ENCODE measurements around the gene A3GALT2.

DNA sequence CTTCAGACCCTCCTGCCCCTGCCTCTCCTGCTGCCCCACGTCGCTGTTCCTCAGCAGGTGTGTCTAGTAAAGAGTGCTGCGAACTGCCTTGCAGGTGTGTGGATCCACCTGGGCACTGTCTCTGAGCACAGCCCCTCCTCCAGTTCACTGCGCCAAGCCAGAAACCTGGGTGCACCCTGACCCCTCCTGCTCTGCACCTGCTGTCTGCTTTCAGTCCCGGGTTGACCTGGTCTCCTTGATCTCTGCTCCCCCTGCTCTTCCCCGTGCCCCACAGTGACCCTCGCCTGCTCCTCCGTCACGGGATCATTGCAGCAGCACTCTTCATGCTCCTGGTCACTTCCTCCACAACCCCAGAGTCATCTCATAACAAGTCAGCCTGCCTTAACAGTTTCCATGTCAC lies 6.5 kb downstream of the A3GALT2 start:
- TF ChIP-seq POLR2AphosphoS5 (IDR thresholded peaks at IDR 0.05; ENCODE audit: low read depth, low read length): no peak
- TF ChIP-seq TAF1 (IDR thresholded peaks at IDR 0.05; ENCODE audit: borderline replicate concordance, insufficient read depth, low read length): no peak
- no peak for TF ChIP-seq SIN3A (IDR thresholded peaks at IDR 0.05; ENCODE audit: borderline replicate concordance, insufficient read depth, low read length)
- TF ChIP-seq, protein P1, sequence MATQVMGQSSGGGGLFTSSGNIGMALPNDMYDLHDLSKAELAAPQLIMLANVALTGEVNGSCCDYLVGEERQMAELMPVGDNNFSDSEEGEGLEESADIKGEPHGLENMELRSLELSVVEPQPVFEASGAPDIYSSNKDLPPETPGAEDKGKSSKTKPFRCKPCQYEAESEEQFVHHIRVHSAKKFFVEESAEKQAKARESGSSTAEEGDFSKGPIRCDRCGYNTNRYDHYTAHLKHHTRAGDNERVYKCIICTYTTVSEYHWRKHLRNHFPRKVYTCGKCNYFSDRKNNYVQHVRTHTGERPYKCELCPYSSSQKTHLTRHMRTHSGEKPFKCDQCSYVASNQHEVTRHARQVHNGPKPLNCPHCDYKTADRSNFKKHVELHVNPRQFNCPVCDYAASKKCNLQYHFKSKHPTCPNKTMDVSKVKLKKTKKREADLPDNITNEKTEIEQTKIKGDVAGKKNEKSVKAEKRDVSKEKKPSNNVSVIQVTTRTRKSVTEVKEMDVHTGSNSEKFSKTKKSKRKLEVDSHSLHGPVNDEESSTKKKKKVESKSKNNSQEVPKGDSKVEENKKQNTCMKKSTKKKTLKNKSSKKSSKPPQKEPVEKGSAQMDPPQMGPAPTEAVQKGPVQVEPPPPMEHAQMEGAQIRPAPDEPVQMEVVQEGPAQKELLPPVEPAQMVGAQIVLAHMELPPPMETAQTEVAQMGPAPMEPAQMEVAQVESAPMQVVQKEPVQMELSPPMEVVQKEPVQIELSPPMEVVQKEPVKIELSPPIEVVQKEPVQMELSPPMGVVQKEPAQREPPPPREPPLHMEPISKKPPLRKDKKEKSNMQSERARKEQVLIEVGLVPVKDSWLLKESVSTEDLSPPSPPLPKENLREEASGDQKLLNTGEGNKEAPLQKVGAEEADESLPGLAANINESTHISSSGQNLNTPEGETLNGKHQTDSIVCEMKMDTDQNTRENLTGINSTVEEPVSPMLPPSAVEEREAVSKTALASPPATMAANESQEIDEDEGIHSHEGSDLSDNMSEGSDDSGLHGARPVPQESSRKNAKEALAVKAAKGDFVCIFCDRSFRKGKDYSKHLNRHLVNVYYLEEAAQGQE (IDR thresholded peaks at IDR 0.05; ENCODE audit: insufficient read depth in 1 of 2, low read depth in 2 of 2, low read length in 2 of 2): no peak
- TF ChIP-seq FOXP2 (optimal IDR thresholded peaks at IDR 0.05; ENCODE audit: borderline replicate concordance, extremely low read depth, extremely low read length, insufficient read depth): no peak
